Breast epithelium (tissue), 3 donors: ENCODE results near the gene PROK2.
A peak's percentile ranks its signal among the peaks of the same experiment; 100 is the strongest.

Experiments
- POLR2A ChIP-seq: fragments of 450-650 bp; IDR thresholded peaks from one replicate; pipeline ENCODE4 v1.6.1; 2016; ENCODE audit warnings: antibody characterized with exemption, mild to moderate bottlenecking, moderate library complexity
- POLR2AphosphoS5 ChIP-seq, 3 donors: sonication (generic); formaldehyde crosslinking; IDR thresholded peaks; one replicate each; pipeline ENCODE4 v1.6.1; 2017; ENCODE audit warnings: antibody characterized with exemption in 3 of 3
- TF ChIP-seq, protein P1 (sequence below), 3 donors: fragments of 450-650 bp; IDR thresholded peaks; one replicate each; pipeline ENCODE4 v1.5.1; 2016 to 2017; ENCODE audit warnings: antibody characterized with exemption in 3 of 3, mild to moderate bottlenecking in 3 of 3, moderate library complexity in 3 of 3

DNA sequence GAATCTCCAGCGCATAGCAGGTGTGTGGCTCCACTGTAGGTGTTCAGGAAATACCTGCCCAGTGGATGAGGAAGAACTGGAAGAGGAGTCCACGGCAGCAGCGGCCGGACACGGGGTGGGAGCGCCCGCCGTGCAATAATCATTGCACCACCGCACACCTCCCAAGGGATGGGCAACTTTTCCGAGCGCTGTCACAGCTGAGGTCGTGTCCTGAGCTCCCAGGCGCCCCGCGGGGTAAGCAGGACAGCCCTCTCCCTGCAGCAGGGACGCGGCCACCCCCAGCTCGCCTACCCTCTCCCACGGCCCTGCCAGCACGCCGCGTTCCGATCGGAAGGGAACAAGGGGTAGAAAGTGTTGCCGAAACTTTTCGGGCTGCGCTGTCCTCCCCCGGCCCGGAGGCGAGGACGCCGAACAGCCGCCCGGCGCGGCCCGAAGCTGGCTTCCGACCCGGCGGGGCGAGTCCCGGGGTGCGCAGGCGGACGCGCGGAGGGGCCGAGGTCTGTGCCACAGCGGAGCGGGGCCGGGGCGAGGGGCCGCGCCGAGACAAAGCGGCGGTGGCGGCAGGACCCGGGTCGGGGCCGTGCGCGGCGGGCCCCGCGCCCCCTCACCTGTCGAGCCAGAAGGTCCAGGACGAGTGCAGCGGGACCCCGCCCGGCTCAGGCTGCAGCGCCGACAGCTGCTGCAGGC, 60.2 kb downstream of the PROK2 start:
- TF ChIP-seq, protein P1, sequence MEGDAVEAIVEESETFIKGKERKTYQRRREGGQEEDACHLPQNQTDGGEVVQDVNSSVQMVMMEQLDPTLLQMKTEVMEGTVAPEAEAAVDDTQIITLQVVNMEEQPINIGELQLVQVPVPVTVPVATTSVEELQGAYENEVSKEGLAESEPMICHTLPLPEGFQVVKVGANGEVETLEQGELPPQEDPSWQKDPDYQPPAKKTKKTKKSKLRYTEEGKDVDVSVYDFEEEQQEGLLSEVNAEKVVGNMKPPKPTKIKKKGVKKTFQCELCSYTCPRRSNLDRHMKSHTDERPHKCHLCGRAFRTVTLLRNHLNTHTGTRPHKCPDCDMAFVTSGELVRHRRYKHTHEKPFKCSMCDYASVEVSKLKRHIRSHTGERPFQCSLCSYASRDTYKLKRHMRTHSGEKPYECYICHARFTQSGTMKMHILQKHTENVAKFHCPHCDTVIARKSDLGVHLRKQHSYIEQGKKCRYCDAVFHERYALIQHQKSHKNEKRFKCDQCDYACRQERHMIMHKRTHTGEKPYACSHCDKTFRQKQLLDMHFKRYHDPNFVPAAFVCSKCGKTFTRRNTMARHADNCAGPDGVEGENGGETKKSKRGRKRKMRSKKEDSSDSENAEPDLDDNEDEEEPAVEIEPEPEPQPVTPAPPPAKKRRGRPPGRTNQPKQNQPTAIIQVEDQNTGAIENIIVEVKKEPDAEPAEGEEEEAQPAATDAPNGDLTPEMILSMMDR (IDR thresholded peaks at IDR 0.05) = no peak
- peak in 1 of 3 donors; percentile 28 for TF ChIP-seq POLR2AphosphoS5 (IDR thresholded peaks at IDR 0.05)
- TF ChIP-seq POLR2A = no peak
